ENCODE data around the gene ULK1. TPM values are rescaled to one million over a fixed set of nuclear protein-coding genes. Genes with fewer than 3 reads are reported as not detected.
A peak's percentile ranks its signal among the peaks of the same experiment; 100 is the strongest.

ULK1 gene
- total and polyA plus RNA-seq, 2 donors from 2014 or later, result 11.4 to 33.4 TPM

DNA sequence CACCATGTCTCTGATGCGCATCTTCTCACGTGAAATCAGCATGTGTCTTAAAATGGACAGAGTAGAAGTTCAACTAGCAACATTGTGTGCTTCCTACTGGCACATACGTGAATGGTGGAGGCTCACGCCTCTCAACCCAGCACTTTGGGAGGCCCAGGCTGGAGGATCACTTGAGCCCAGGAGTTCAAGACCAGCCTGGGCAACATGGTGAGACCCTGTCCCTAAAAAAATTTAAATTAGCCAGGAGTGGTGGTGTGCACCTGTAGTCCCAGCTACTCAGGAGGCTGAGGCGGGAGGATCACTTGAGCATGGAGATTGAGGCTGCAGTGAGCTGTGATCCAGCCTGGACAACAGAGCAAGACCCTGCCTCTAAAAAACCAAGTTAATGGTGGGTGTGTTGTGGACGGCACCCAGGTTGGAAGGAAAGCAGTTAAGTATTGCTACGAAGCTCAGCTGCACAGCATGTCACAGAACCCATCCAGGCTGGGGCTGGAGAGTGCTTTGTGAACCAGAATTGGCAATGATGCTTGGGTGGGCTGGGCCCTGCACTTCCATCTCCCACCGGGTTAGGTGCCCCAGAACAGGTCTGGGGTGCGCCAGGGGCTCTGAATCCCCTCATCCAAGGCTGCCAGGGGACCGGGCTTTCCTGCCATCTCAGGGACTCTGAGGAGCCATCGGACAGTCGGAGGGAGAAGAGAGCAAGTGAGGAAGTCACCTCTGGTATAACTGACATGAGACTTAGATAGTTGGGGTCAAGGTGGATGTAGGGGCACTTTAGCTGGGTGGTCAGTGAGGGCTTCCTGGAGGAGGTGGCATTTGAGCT lies 33.0 kb upstream of the ULK1 start:
- no peak overlapping the region for H3K9ac ChIP-seq (ENCODE audit: low read length in 3 of 3)
- no peak for TF ChIP-seq CTCF (IDR thresholded peaks at IDR 0.05; ENCODE audit: borderline replicate concordance, extremely low read depth, insufficient read depth)
- H3K36me3 ChIP-seq (ENCODE audit: control insufficient read depth in 2 of 3, insufficient read depth in 3 of 3, low read length in 3 of 3), result no peaks in the 10 kb centered on the region
- H3K27me3 ChIP-seq (ENCODE audit: control insufficient read depth, insufficient read depth, low read length), result no peaks in the 10 kb centered on the region
- FAIRE-seq (no peak), DNase-seq (peak in 2 of 5 donors; percentile 28 to 43)
- no peak overlapping the region for H3K4me3 ChIP-seq (ENCODE audit: low read length in 3 of 3)
- H3K9me3 ChIP-seq (ENCODE audit: control insufficient read depth in 2 of 3, insufficient read depth in 1 of 3, low read length in 3 of 3), result no peaks in the 10 kb centered on the region
- no peak overlapping the region for H3K27ac ChIP-seq (ENCODE audit: low read depth in 2 of 2, low read length in 2 of 2)
- intact Hi-C loops (cut with DNase I), result no loop called here
- no peaks in the 10 kb centered on the region for H3K4me1 ChIP-seq (ENCODE audit: control insufficient read depth in 2 of 3, insufficient read depth in 2 of 3, low read depth in 1 of 3, low read length in 3 of 3)

DNA sequence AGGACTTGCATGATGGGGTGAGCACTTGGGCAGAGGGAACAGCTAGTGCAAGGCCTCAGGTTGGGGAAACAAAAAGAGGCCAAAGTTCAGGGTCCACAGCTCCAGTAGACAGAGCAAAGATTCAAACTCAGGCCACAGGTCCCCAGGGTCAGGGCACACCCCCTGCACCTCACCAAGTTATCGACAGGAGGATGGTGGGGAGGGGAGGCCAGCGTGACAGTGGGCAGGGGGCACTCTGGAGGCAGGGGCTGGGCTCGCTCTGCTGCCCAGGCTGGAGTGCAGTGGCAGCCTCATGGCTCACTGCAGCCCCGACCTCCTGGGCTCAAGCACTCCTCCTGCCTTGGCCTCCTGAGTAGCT lies 32.4 kb upstream of the ULK1 start:
- H3K36me3 ChIP-seq (ENCODE audit: control insufficient read depth in 2 of 3, insufficient read depth in 3 of 3, low read length in 3 of 3), result no peaks in the 10 kb centered on the region
- H3K27me3 ChIP-seq (ENCODE audit: control insufficient read depth, insufficient read depth, low read length), result no peaks in the 10 kb centered on the region
- H3K4me3 ChIP-seq (ENCODE audit: low read length in 3 of 3), result no peak overlapping the region
- H3K9ac ChIP-seq (ENCODE audit: low read length in 3 of 3), result no peak overlapping the region
- H3K4me1 ChIP-seq (ENCODE audit: control insufficient read depth in 2 of 3, insufficient read depth in 2 of 3, low read depth in 1 of 3, low read length in 3 of 3), result no peaks in the 10 kb centered on the region
- no peak for TF ChIP-seq CTCF (IDR thresholded peaks at IDR 0.05; ENCODE audit: borderline replicate concordance, extremely low read depth, insufficient read depth)
- H3K27ac ChIP-seq (ENCODE audit: low read depth in 2 of 2, low read length in 2 of 2), result no peak overlapping the region
- FAIRE-seq (no peak), DNase-seq (peak in 2 of 5 donors; percentile 36 to 55)
- no peaks in the 10 kb centered on the region for H3K9me3 ChIP-seq (ENCODE audit: control insufficient read depth in 2 of 3, insufficient read depth in 1 of 3, low read length in 3 of 3)
- intact Hi-C loops (cut with DNase I), result no loop called here

GRCh38 chr12:131862600-131862993 lies 31.8 kb upstream of the ULK1 start:
- no peak for TF ChIP-seq CTCF (IDR thresholded peaks at IDR 0.05; ENCODE audit: borderline replicate concordance, extremely low read depth, insufficient read depth)
- Histone ChIP-seq H3K9me3 (ENCODE audit: control insufficient read depth in 2 of 3, insufficient read depth in 1 of 3, low read length in 3 of 3) (no peaks in the 10 kb centered on the region), H3K27ac (ENCODE audit: low read depth in 2 of 2, low read length in 2 of 2) (no peak overlapping the region), H3K4me3 (ENCODE audit: low read length in 3 of 3) (no peak overlapping the region), H3K36me3 (ENCODE audit: control insufficient read depth in 2 of 3, insufficient read depth in 3 of 3, low read length in 3 of 3) (no peaks in the 10 kb centered on the region), H3K4me1 (ENCODE audit: control insufficient read depth in 2 of 3, insufficient read depth in 2 of 3, low read depth in 1 of 3, low read length in 3 of 3) (no peaks in the 10 kb centered on the region), H3K9ac (ENCODE audit: low read length in 3 of 3) (no peak overlapping the region), H3K27me3 (ENCODE audit: control insufficient read depth, insufficient read depth, low read length) (no peaks in the 10 kb centered on the region)
- intact Hi-C loops (cut with DNase I), result no loop called here
- no peak for FAIRE-seq
- peak in 1 of 5 donors; percentile 15 for DNase-seq
